ENCODE results near the gene HDAC9.

Gene HDAC9

DNA sequence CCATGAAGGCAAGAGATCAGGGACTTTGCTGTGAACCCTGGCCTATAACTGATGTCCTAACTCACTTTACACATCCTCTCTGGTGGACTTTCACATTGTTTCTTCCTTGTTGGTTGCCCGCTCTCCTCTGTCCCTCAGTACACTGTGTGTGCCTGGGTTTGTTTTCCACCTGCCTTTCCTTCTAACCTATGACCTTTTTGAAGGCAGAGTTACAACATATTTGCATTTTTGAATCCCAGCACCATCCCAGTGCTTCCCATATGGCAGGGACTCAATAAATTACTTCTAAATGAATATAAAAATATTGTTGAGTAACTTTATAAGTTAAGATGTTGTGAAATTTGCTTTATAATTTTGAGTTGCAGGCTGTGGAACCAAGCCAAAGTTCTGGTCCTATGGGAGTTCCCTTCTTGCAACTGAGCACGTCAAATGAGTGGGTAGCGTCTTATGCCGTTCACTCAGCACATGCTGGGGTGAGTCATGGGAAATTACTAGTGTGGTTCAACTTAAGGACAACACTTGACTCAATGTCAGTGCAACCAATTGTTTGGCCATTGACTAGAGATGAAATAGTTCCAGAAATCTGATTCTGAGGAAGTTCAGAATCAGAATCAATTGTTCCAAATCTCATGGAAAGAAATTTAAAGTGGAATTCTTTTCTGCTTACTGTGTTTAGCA, 370.9 kb downstream of the HDAC9 start:
- no peak for FAIRE-seq
- no peak for DNase-seq (ENCODE audit: insufficient read length, low spot score)

GRCh38 chr7:18872344-18872743, 376.8 kb downstream of the HDAC9 start:
- no peak for DNase-seq (ENCODE audit: insufficient read length, low spot score)
- no peak for FAIRE-seq

DNA sequence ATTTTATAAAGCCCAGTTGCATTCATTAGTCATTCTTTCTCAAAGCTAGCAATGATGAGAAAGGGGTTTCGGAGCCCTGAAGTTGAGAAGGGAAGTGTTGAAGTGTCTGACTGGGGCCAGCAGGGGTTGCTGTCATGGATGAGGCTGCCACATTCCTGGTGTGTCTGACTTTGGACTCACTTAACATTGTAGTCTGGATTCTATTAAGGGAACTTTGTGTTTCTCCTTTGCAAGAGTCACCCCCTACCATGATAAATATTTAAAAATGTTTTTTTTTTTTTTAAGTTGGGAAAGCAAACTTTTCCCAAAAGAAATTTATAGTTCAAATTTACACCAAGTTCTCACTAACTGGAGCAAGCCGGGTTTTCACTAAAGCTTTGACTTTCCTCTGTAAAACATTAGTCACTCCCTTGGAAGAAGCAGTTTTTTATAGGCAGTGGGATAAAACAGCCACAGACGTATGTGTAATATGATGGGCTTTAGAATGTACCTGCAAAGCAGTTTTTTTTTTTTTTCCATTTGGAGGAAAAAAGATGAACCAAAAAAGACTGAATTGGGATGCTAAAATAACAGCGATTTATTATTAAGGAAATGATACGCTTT, 378.3 kb downstream of the HDAC9 start:
- FAIRE-seq (no peak), DNase-seq (ENCODE audit: insufficient read length, low spot score) (no peak)

DNA sequence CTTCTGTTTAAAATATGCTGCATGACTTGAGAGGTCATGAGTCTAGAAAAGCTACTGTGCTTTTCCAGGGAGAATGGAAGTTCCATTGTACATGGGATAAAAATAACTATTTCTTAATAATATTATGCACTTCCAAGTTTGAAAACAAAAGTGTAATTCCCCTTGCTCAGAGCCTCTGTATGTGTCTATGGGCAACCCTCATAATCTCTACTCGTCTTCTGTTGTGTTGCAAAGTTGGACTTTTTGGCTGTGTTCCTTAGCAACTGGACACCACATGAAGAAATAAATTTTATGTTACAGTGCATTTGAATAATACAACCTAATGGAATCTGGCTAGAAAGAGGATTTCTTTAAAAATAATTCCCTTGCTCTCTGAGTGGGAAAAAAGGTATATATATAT, 379.3 kb downstream of the HDAC9 start:
- FAIRE-seq (no peak), DNase-seq (ENCODE audit: insufficient read length, low spot score) (no peak)

DNA sequence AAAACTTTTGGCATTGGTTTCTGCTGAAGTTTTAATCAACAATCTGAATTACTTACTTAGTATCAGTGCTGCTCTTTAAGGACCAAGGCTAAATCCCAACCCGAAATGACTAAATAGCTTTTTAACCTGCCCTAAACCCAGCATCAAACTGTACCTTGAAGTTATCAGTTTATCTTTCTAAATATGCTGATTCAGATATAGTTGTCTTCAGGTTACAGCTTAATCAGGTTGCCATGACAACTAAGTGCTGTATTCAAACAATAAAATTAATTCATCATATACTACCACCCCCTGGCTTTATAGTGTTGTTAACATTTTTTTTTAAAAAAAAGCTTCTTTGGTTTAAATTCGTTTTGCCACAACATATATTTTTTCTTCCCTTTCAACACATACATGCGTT, 382.3 kb downstream of the HDAC9 start:
- FAIRE-seq (no peak), DNase-seq (ENCODE audit: insufficient read length, low spot score) (no peak)

DNA sequence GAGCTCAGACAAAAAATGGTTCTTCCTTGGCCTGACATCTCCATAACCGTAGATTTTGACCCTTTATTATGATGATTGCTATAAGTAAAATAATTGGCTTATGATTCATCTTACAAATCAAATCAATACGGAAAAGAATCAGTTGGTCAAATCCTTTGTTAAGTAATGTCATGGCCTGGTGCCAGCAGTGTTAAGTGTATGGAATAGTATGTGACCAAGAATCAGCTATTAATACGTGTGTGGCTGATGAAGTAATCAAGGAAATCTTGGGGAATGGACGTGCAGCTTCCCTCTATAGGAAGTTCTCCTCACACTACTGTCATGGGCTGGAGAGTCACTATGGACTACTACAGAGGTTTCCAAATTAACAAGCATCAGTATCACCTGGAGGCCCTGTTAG, 391.3 kb downstream of the HDAC9 start:
- no peak for FAIRE-seq
- no peak for DNase-seq (ENCODE audit: insufficient read length, low spot score)

GRCh38 chr7:18889436-18889835, 393.9 kb downstream of the HDAC9 start:
- FAIRE-seq (no peak), DNase-seq (ENCODE audit: insufficient read length, low spot score) (no peak)

DNA sequence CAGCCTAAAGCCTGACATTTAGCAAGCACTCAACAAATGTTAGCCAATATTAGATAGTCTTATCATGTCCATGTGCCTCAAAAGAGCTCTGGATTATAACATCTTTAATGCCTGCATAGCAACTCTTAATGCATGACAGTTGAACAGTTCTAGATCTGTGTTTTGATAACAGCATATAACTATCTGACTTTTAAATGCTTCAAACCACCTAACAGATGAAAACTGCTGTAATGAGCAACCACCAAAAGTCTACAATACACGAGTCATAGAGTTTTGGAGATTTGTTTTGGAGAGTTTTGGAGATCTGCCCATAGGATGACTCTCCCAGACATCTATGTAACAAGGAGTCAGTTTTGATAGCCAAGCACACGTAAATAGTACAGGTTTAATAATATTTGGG, 394.6 kb downstream of the HDAC9 start:
- no peak for FAIRE-seq
- DNase-seq (ENCODE audit: insufficient read length, low spot score): no peak

GRCh38 chr7:18890885-18891621, 395.5 kb downstream of the HDAC9 start:
- DNase-seq (ENCODE audit: insufficient read length, low spot score): no peak
- no peak for FAIRE-seq

GRCh38 chr7:18893156-18893555, 397.6 kb downstream of the HDAC9 start:
- FAIRE-seq (no peak), DNase-seq (ENCODE audit: insufficient read length, low spot score) (no peak)

DNA sequence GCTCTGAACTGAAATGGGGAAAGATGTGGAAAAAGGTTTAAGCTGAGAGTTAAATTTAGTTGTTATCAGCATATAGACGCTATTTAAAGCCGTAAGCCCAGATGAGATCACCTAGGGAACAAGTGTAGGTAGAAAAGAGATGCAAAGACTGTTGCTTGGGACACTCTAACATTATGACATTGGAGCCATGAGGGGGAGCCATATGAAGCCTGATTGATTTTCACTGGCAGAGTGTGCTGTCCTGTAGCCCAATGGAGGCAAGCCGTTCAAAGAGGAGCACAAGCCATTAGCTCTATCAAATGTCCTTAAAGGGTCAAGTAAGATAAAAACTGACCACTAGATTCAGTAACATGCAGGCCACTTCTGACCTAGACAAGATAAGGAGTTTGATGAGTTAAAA, 398.6 kb downstream of the HDAC9 start:
- DNase-seq (ENCODE audit: insufficient read length, low spot score): no peak
- FAIRE-seq: no peak

GRCh38 chr7:18895456-18895855, 399.9 kb downstream of the HDAC9 start:
- no peak for FAIRE-seq
- no peak for DNase-seq (ENCODE audit: insufficient read length, low spot score)

GRCh38 chr7:18896343-18896975, 400.9 kb downstream of the HDAC9 start:
- no peak for DNase-seq (ENCODE audit: insufficient read length, low spot score)
- FAIRE-seq: no peak

- no peak for FAIRE-seq
These were observed 404.7 kb downstream of the HDAC9 start for GRCh38 chr7:18900236-18900635.

DNA sequence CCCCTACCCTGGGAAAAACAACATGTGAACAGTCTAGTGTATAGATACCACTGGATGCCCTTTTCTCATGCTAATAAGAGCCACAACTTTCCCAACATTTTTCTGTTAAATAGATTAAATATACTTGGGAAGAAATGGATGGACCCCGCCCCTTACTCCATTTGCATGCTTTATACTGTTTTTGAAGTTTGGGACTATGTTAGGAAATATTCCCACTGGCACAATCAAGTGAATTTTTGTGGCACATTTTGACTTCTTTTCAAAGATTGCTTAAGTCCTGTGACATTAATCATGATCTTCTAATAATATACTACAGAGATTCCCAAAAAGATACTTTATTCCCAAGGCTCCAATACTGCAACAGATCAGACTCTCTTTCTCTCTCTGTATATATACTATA, 405.3 kb downstream of the HDAC9 start:
- DNase-seq (ENCODE audit: insufficient read length, low spot score) (no peak), FAIRE-seq (no peak)

More at GRCh38 chr7:18900236-18900635, 404.7 kb downstream of the HDAC9 start:
- no peak for DNase-seq (ENCODE audit: insufficient read length, low spot score)

DNA sequence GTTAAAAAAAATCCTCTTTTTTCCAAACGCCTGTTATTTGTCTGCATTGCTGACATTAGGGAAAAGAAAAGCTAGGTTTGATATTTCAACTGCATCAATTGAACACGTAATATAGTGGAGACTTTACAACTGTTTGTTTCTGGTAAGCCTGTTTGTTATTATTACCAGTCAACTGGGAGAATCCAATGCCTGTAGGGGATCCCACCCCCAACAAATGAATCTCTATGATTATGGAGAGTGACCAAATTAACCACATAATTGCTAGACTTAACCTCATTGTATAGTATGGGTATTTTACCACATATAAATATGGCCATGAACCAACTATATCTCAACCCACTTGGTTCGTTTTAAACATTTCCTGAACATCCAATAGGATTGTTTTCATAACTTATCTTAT, 405.8 kb downstream of the HDAC9 start:
- no peak for DNase-seq (ENCODE audit: insufficient read length, low spot score)
- FAIRE-seq: no peak

GRCh38 chr7:18901982-18902421, 406.5 kb downstream of the HDAC9 start:
- DNase-seq (ENCODE audit: insufficient read length, low spot score): no peak
- FAIRE-seq: no peak

DNA sequence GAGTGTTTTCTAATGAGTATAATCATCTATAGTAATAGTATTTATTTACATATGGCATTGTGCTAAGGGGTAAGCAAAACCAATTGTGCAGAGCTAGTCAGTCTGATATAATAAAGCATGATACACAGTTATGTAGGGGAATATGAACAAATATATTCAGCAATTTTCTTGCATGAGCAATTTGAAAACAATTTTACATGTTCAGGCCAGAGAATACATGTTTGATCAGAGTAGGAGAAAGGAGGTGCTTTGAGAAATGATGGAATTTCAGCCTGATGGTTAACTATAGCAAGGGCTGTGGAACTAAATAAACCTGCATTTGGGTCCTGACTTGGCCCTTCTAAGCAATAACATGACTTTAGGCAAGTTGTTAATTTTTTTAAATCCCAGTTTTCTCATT, 407.3 kb downstream of the HDAC9 start:
- FAIRE-seq (no peak), DNase-seq (ENCODE audit: insufficient read length, low spot score) (no peak)

DNA sequence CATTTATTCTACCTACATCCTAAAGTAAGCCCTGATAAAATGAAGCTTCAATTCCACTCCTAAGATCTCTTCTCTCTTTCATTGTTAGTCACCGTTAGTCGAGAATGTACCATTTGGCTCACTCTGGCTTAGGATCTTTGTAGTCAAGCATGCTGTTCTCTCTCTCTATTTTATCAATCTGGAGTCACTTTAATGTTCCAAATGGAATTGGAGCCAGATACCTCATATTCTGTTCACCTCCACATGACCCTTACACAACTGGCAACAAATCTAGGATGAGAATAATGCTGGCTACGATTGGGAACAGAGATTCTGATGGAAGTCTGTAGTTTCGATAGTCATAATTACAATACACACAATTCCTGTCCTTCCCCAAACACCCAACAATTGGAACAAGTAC, 408.1 kb downstream of the HDAC9 start:
- FAIRE-seq (no peak), DNase-seq (ENCODE audit: insufficient read length, low spot score) (no peak)

- no peak for FAIRE-seq
- no peak for DNase-seq (ENCODE audit: insufficient read length, low spot score)
These were observed 409.9 kb downstream of the HDAC9 start for GRCh38 chr7:18905316-18905943.

- FAIRE-seq (no peak), DNase-seq (ENCODE audit: insufficient read length, low spot score) (no peak)
These were observed 411.4 kb downstream of the HDAC9 start for GRCh38 chr7:18906901-18907300.
